Ovary (tissue), 9 donors: ENCODE data around the gene PAOX. TPM values are rescaled to one million over a fixed set of nuclear protein-coding genes. Genes with fewer than 3 reads are reported as not detected.
"Not testable (repeated sequence)": the region's sequence is repeated elsewhere in the genome, so short reads cannot be mapped to it uniquely, and the experiment has no call there.

Experiments
- DNase-seq, 5 donors: peaks; one replicate each; pipeline ENCODE4 v3.0.0-alpha.2; 2019 to 2020
- H3K27ac ChIP-seq, 2 donors: fragments of 200-600 bp; one replicate each; pipeline versions ENCODE4 v1.5.1 to v1.8.0; 2019 to 2022
- H3K27me3 ChIP-seq: fragments of 200-600 bp; one replicate; pipeline ENCODE4 v1.8.0; 2022
- H3K36me3 ChIP-seq: fragments of 200-600 bp; sonication (generic); one replicate; pipeline ENCODE4 v1.5.1; 2019
- H3K4me1 ChIP-seq: one replicate; pipeline ENCODE4 v1.8.1; 2013; ENCODE audit warnings: mild to moderate bottlenecking, moderate library complexity; ENCODE audit not compliant: insufficient read depth
- H3K4me3 ChIP-seq: fragments of 200-600 bp; sonication (generic); one replicate; pipeline ENCODE4 v1.5.1; 2017
- H3K9me3 ChIP-seq, 2 donors: fragments of 200-600 bp in 1 of 2; sonication (generic) in 1 of 2; one replicate each; pipeline versions ENCODE4 v1.5.1 to v1.8.1; 2013 to 2019; ENCODE audit warnings: mild to moderate bottlenecking in 1 of 2, moderate library complexity in 1 of 2
- CTCF ChIP-seq, 3 donors: fragments of 450-650 bp in 2 of 3; fragments of 200-600 bp in 1 of 3; IDR thresholded peaks; one replicate each; pipeline versions ENCODE4 v1.5.1 to v1.8.0; 2016 to 2022; ENCODE audit warnings: antibody characterized with exemption in 3 of 3, mild to moderate bottlenecking in 1 of 3
- EP300 ChIP-seq: sonication (generic); formaldehyde crosslinking; IDR thresholded peaks from one replicate; pipeline ENCODE4 v1.6.1; 2017; ENCODE audit warnings: antibody characterized with exemption
- POLR2A ChIP-seq: fragments of 450-650 bp; IDR thresholded peaks from one replicate; pipeline ENCODE4 v1.6.1; 2017; ENCODE audit warnings: antibody characterized with exemption, mild to moderate bottlenecking, moderate library complexity
- WGBS, 3 donors: extraction: QIAGEN DNeasy Blood & Tissue Kit in 1 of 3; methylation state at CpG; one replicate each; pipeline versions ENCODE4 v1.1.5 to v1.1.7; 2013 to 2017; 5-methylcytosine and 5-hydroxymethylcytosine counted together
- intact Hi-C, 4 donors: fragments of 100-400 bp; cut with DNase I; formaldehyde crosslinking; loops; one replicate each; pipeline versions ENCODE4 v1.11.0 to v1.15.1; 2022 to 2023
- polyA plus RNA-seq, 2 donors: library from polyadenylated mRNA; stranded (reverse); fragments of 200-250 nt in 1 of 2; fragments of 350-450 nt in 1 of 2; fragmentation: Illumina TruSeq in 1 of 2; extraction: RNeasy Lipid Tissue Mini Kit (QIAGEN cat#74804) in 1 of 2; gene quantifications; one replicate each; pipeline ENCODE4 v1.2.3, GENCODE V29; 2013 to 2014
- total RNA-seq, 7 donors: library from RNA; depleted of rRNA in 2 of 7; stranded (reverse); fragments of >200 nt in 2 of 7; fragmentation: NEBNext Ultra II Directional in 3 of 7; extraction: Animal tissue kit (Norgen Biotek cat#: 25700) in 3 of 7; gene quantifications; one replicate each; pipeline versions ENCODE4 v1.1.0 to v1.2.4, GENCODE V29; 2016 to 2023
- donor health status: DM: no; HTN: no; CAD: no; lungs with moderate emphysema.
- donor health status: DM: no; HTN: no; CAD: no.
- donor health status: Bipolar disorder and iron deficiency.
- donor health status: DM: yes; HTN: yes; CAD: no.
- donor health status: DM: no; HTN: no; CAD: no.
- donor health status: DM: yes; HTN: yes; CAD: no.

Gene PAOX
- total and polyA plus RNA-seq, 9 donors = 2.1 to 11.4 (median 8.7) TPM

DNA sequence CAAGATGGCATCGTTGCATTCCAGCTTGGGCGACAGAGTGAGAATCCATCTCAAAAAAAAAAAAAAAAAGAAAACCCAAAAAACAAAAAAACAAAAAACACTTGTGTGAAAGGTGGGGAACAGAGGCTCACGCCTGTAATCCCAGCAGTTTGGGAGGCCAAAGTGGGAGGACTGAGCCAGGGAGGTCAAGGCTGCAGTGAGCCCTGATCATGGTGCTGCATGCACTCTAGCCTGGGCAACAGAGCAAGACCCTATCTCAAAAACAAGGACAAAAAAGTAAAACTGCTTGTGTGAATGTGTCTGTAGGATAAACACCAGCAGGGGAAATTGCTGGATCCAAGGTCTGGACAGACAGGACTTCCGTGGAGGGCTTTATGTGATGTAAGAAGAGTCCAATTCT lies 4.5 kb downstream of the PAOX start:
- Histone ChIP-seq H3K36me3 (no peaks in the 10 kb centered on the region), H3K27ac (no peak overlapping the region), H3K27me3 (no peaks in the 10 kb centered on the region), H3K4me3 (no peak overlapping the region), H3K4me1 (peaks cover 4% of the 10 kb centered on the region), H3K9me3 (no peaks in the 10 kb centered on the region)
- WGBS, 3 donors = 82 to 91% (median 85%) methylated on average over 4 of the region's 4 CpGs
- intact Hi-C loops = no loop called here
- DNase-seq = peak in 1 of 5 donors; percentile 9
- TF ChIP-seq EP300 (no peak), CTCF (IDR thresholded peaks at IDR 0.05) (no peak), POLR2A (no peak)

GRCh38 chr10:133384071-133384470 lies 5.0 kb downstream of the PAOX start:
- 86 to 93% (median 87%) methylated on average over 13 of the region's 13 CpGs for WGBS, 3 donors
- Histone ChIP-seq H3K4me1 (peaks cover 4% of the 10 kb centered on the region), H3K4me3 (no peak overlapping the region), H3K27me3 (no peaks in the 10 kb centered on the region), H3K9me3 (no peaks in the 10 kb centered on the region), H3K36me3 (no peaks in the 10 kb centered on the region), H3K27ac (no peak overlapping the region)
- TF ChIP-seq EP300 (no peak), CTCF (IDR thresholded peaks at IDR 0.05) (no peak), POLR2A (no peak)
- intact Hi-C loops = no loop called here
- DNase-seq = peak in 2 of 5 donors; percentile 8 to 17

DNA sequence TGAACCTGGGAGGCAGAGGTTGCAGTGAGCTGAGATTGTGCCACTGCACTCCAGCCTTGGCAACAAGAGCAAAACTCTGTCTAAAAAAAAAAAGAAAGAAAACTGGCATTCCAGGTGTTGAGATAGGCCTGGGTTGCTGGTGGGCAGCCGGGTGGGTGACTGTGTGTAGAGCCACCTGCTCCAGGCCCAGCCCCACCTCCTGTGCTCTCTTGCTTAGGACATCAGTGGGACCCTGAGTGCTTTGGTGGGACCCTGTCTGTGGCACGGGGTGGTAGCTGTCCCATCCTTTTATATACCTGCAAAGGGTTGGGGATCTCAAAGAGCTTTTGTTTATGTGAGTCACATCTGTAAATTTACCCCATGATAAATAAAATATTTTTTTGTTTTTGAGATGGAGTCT lies 6.2 kb downstream of the PAOX start:
- DNase-seq = peak in 1 of 5 donors; percentile 11
- Histone ChIP-seq H3K36me3 (no peaks in the 10 kb centered on the region), H3K9me3 (no peaks in the 10 kb centered on the region), H3K27me3 (no peaks in the 10 kb centered on the region), H3K4me3 (no peak overlapping the region), H3K4me1 (no peaks in the 10 kb centered on the region), H3K27ac (no peak overlapping the region)
- no peak for TF ChIP-seq EP300
- WGBS, 3 donors = 89 to 97% (median 95%) methylated on average over 2 of the region's 2 CpGs
- intact Hi-C loops = no loop called here

GRCh38 chr10:133386951-133387350 lies 7.9 kb downstream of the PAOX start:
- H3K27me3 ChIP-seq, H3K9me3 ChIP-seq, intact Hi-C loops, H3K4me3 ChIP-seq, H3K4me1 ChIP-seq, H3K36me3 ChIP-seq, H3K27ac ChIP-seq: not testable (repeated sequence)
- peak in 1 of 5 donors; percentile 9 for DNase-seq
- 96 to 100% (median 97%) methylated on average over 4 of the region's 4 CpGs for WGBS, 3 donors

GRCh38 chr10:133388236-133388972 lies 9.3 kb downstream of the PAOX start:
- Histone ChIP-seq H3K9me3 (no peaks in the 10 kb centered on the region), H3K36me3 (no peaks in the 10 kb centered on the region), H3K27ac (no peak overlapping the region), H3K4me3 (no peak overlapping the region), H3K27me3 (no peaks in the 10 kb centered on the region), H3K4me1 (peaks cover 1% of the 10 kb centered on the region)
- TF ChIP-seq CTCF (IDR thresholded peaks at IDR 0.05) (no peak), POLR2A (no peak), EP300 (no peak)
- intact Hi-C loops = no loop called here
- WGBS, 3 donors = 82 to 88% (median 84%) methylated on average over 17 of the region's 17 CpGs
- DNase-seq = peak in 2 of 5 donors; percentile 4 to 11
